OCI-LY7 (cell line): ENCODE data around the gene VCL. TPM values are rescaled to one million over a fixed set of nuclear protein-coding genes. Genes with fewer than 3 reads are reported as not detected.

Experiments
- BruUV-seq: library from RNA; stranded (reverse); fragments of 400-500 nt; replicated peaks from 2 replicates; lab custom pipeline; 2021; lab: Mats Ljungman, UMichigan
- CTCF ChIA-PET: fragments of 300-600 bp; sonication (Branson Sonifier 250); formaldehyde crosslinking; loops from one replicate; lab custom pipeline; 2022; ENCODE audit warnings: antibody characterized with exemption; ENCODE audit not compliant: unreplicated experiment; lab: Charles Lee
- POLR2A ChIA-PET: fragments of 300-600 bp; sonication (Branson Sonifier 250); formaldehyde crosslinking; loops from one replicate; lab custom pipeline; 2022; ENCODE audit warnings: antibody characterized with exemption; lab: Charles Lee
- DNase-seq: peaks from one replicate; pipeline ENCODE4 v3.0.0-alpha.2; 2015; ENCODE audit warnings: low spot score
- H2AFZ ChIP-seq: fragments of 200-600 bp; sonication (generic), shearing (Covaris generic); 2 replicates; pipeline ENCODE4 v1.6.1; 2014; ENCODE audit warnings: mild to moderate bottlenecking, antibody characterized with exemption, low read length, moderate library complexity
- H3K27ac ChIP-seq: fragments of 200-600 bp; sonication (generic); 2 replicates; pipeline ENCODE4 v1.5.1; 2014; ENCODE audit warnings: mixed run types, low read depth, mild to moderate bottlenecking, moderate library complexity, low read length, inconsistent platforms; ENCODE audit not compliant: poor library complexity, severe bottlenecking
- H3K36me3 ChIP-seq: fragments of 200-600 bp; sonication (generic); 2 replicates; pipeline ENCODE4 v1.6.1; 2014; ENCODE audit warnings: mild to moderate bottlenecking, antibody characterized with exemption, low read length, moderate library complexity, mixed read lengths; ENCODE audit not compliant: insufficient read depth
- H3K4me1 ChIP-seq: fragments of 200-600 bp; sonication (generic); 2 replicates; pipeline ENCODE4 v1.5.1; 2014; ENCODE audit warnings: mild to moderate bottlenecking, low read length; ENCODE audit not compliant: insufficient read depth, poor library complexity, severe bottlenecking
- H3K4me2 ChIP-seq: fragments of 200-600 bp; sonication (generic); 2 replicates; pipeline ENCODE4 v1.6.1; 2014; ENCODE audit warnings: mild to moderate bottlenecking, low read length
- H3K4me3 ChIP-seq: fragments of 200-600 bp; sonication (generic); 2 replicates; pipeline ENCODE4 v1.5.1; 2014; ENCODE audit warnings: mild to moderate bottlenecking, low read depth, low read length; ENCODE audit not compliant: poor library complexity, severe bottlenecking
- H3K79me2 ChIP-seq: fragments of 200-600 bp; sonication (generic); 2 replicates; pipeline ENCODE4 v1.6.1; 2016; ENCODE audit warnings: low read depth, mild to moderate bottlenecking, low read length, moderate library complexity, mixed read lengths; ENCODE audit not compliant: insufficient read depth
- H3K9me2 ChIP-seq: fragments of 200-600 bp; sonication (generic); 2 replicates; pipeline ENCODE4 v1.6.1; 2016; ENCODE audit warnings: mild to moderate bottlenecking, low read length, mixed read lengths; ENCODE audit not compliant: insufficient read depth
- H3K9me3 ChIP-seq: fragments of 200-600 bp; sonication (generic); 2 replicates; pipeline ENCODE4 v1.6.1; 2014; ENCODE audit warnings: mild to moderate bottlenecking, mixed run types, low read length, mixed read lengths
- H4K20me1 ChIP-seq: fragments of 200-600 bp; sonication (generic); 2 replicates; pipeline ENCODE4 v1.6.1; 2014; ENCODE audit warnings: mild to moderate bottlenecking, antibody characterized with exemption, low read length, moderate library complexity, mixed read lengths; ENCODE audit not compliant: insufficient read depth
- CTCF ChIP-seq: fragments of 200-600 bp; sonication (generic); conservative IDR thresholded peaks from 2 replicates; pipeline ENCODE4 v1.5.1; 2014; ENCODE audit warnings: mild to moderate bottlenecking, antibody characterized with exemption, low read length, moderate library complexity, mixed read lengths
- EZH2phosphoT487 ChIP-seq: fragments of 200-600 bp; sonication (generic); IDR thresholded peaks from 2 replicates; pipeline ENCODE4 v1.6.1; 2018; ENCODE audit warnings: low read depth, borderline replicate concordance, mild to moderate bottlenecking, mixed run types, antibody characterized with exemption, low read length, moderate library complexity, mixed read lengths
- intact Hi-C: fragments of 100-400 bp; cut with micrococcal nuclease; formaldehyde crosslinking; loops from one replicate; pipeline ENCODE4 v1.10.0; 2022; ENCODE audit not compliant: unreplicated experiment
- total RNA-seq, 2 experiments: library from RNA; depleted of rRNA in 1 of 2; stranded (reverse); fragments of >200 nt in 1 of 2; shearing (Covaris generic) in 1 of 2; gene quantifications; 2 replicates each; pipeline ENCODE4 v1.2.3, GENCODE V29; 2014 to 2022

The VCL gene
- total RNA-seq, 2 experiments from 2014 or later, result 19.1 to 55.5 TPM

- TF ChIP-seq EZH2phosphoT487 (no peak), CTCF (no peak)
- Histone ChIP-seq H3K79me2 (no peaks in the 10 kb centered on the region), H2AFZ (no peak overlapping the region), H3K9me3 (no peaks in the 10 kb centered on the region), H3K36me3 (peaks cover 4% of the 10 kb centered on the region; the same call in 1 of the 2 replicates), H3K4me3 (no peak overlapping the region), H3K4me1 (no peaks in the 10 kb centered on the region), H3K27ac (no peak overlapping the region), H4K20me1 (no peaks in the 10 kb centered on the region), H3K9me2 (no peaks in the 10 kb centered on the region), H3K4me2 (no peak overlapping the region)
- no TSS peak for BruUV-seq
- no peak for DNase-seq
- intact Hi-C loops, result no loop called here
- POLR2A ChIA-PET, result interaction anchor here (0.7 to 5.6 kb wide), 3 partner anchors 10 to 67 kb away, joined by 3 to 30 read pairs (median 7); no protein-coding TSS in a partner anchor
- CTCF ChIA-PET, result no interaction called here
Observed at GRCh38 chr10:74022926-74023629, 25.2 kb downstream of the VCL start.

GRCh38 chr10:74024600-74024999 is 26.7 kb downstream of the VCL start:
- POLR2A ChIA-PET, result interaction anchor here (0.6 to 5.6 kb wide), 6 partner anchors 11 to 1390 kb away, joined by 3 to 30 read pairs (median 4); no protein-coding TSS in a partner anchor
- BruUV-seq, result no TSS peak
- Histone ChIP-seq H2AFZ (no peak overlapping the region), H3K9me2 (no peaks in the 10 kb centered on the region), H3K36me3 (peaks cover 4% of the 10 kb centered on the region; the same call in 1 of the 2 replicates), H3K9me3 (no peaks in the 10 kb centered on the region), H3K27ac (no peak overlapping the region), H3K4me2 (no peak overlapping the region), H4K20me1 (no peaks in the 10 kb centered on the region), H3K4me1 (no peaks in the 10 kb centered on the region), H3K79me2 (no peaks in the 10 kb centered on the region), H3K4me3 (no peak overlapping the region)
- no peak for DNase-seq
- TF ChIP-seq EZH2phosphoT487, result no peak
- no peak for TF ChIP-seq CTCF
- CTCF ChIA-PET, result no interaction called here
- intact Hi-C loops, result no loop called here

GRCh38 chr10:74025380-74025978 is 27.6 kb downstream of the VCL start:
- H3K36me3 ChIP-seq, result no peaks in the 10 kb centered on the region
- no peaks in the 10 kb centered on the region for H4K20me1 ChIP-seq
- H3K4me3 ChIP-seq, result no peak overlapping the region
- POLR2A ChIA-PET, result interaction anchor here (0.6 to 5.6 kb wide), 7 partner anchors 10 to 1104 kb away, joined by 3 to 30 read pairs (median 4); no protein-coding TSS in a partner anchor
- CTCF ChIA-PET, result interaction anchor here (1.5 kb wide), 1 partner anchor 56 kb away, joined by 3 read pairs; no protein-coding TSS in a partner anchor
- H3K4me2 ChIP-seq, result no peak overlapping the region
- TF ChIP-seq EZH2phosphoT487 (no peak), CTCF (no peak)
- no peak for DNase-seq
- no peaks in the 10 kb centered on the region for H3K9me3 ChIP-seq
- no peak overlapping the region for H2AFZ ChIP-seq
- no peaks in the 10 kb centered on the region for H3K9me2 ChIP-seq
- no peak overlapping the region for H3K27ac ChIP-seq
- intact Hi-C loops, result no loop called here
- no peaks in the 10 kb centered on the region for H3K4me1 ChIP-seq
- BruUV-seq, result no TSS peak
- no peaks in the 10 kb centered on the region for H3K79me2 ChIP-seq
